Kidney (tissue), 14 donors: Measurements from ENCODE around the gene PLD5. TPM values are rescaled to one million over a fixed set of nuclear protein-coding genes. Genes with fewer than 3 reads are reported as not detected.

Experiments
- DNase-seq, 5 donors: peaks; one replicate each; pipeline ENCODE4 v3.0.0-alpha.2; 2013 to 2020
- FAIRE-seq: peaks from 2 replicates; lab custom pipeline; 2012; peaks lifted over from hg19 to GRCh38; lab: Jason Lieb, UNC
- H3K27ac ChIP-seq, 2 donors: one replicate each; pipeline ENCODE4 v1.7.0; 2013; ENCODE audit warnings: low read depth in 2 of 2, low read length in 2 of 2, inconsistent platforms in 1 of 2
- H3K27me3 ChIP-seq: one replicate; pipeline ENCODE4 v1.7.1; 2013; ENCODE audit warnings: low read length, inconsistent platforms; ENCODE audit not compliant: control insufficient read depth, insufficient read depth
- H3K36me3 ChIP-seq, 3 donors: one replicate each; pipeline versions ENCODE4 v1.7.0 to v1.7.1; 2013; ENCODE audit warnings: low read length in 3 of 3, control low read depth in 1 of 3, inconsistent platforms in 1 of 3; ENCODE audit not compliant: insufficient read depth in 3 of 3, control insufficient read depth in 2 of 3
- H3K4me1 ChIP-seq, 3 donors: one replicate each; pipeline versions ENCODE4 v1.7.0 to v1.7.1; 2013; ENCODE audit warnings: low read length in 3 of 3, inconsistent platforms in 1 of 3, low read depth in 1 of 3; ENCODE audit not compliant: control insufficient read depth in 2 of 3, insufficient read depth in 2 of 3
- H3K4me3 ChIP-seq, 3 donors: one replicate each; pipeline versions ENCODE4 v1.7.0 to v1.8.1; 2013; ENCODE audit warnings: low read length in 3 of 3, control low read depth in 1 of 3, inconsistent platforms in 1 of 3
- H3K9ac ChIP-seq, 3 donors: one replicate each; pipeline versions ENCODE4 v1.7.0 to v1.7.1; 2013; ENCODE audit warnings: low read length in 3 of 3, control low read depth in 1 of 3, inconsistent platforms in 1 of 3
- H3K9me3 ChIP-seq, 3 donors: one replicate each; pipeline versions ENCODE4 v1.7.0 to v1.7.1; 2013; ENCODE audit warnings: low read length in 3 of 3, control low read depth in 1 of 3, inconsistent platforms in 1 of 3; ENCODE audit not compliant: control insufficient read depth in 2 of 3, insufficient read depth in 1 of 3
- CTCF ChIP-seq: IDR thresholded peaks from 3 replicates; pipeline ENCODE4 v1.5.1; 2012; ENCODE audit warnings: mild to moderate bottlenecking, moderate library complexity, borderline replicate concordance; ENCODE audit not compliant: insufficient read depth; ENCODE audit errors: extremely low read depth
- intact Hi-C: fragments of 100-400 bp; cut with DNase I; formaldehyde crosslinking; loops from one replicate; pipeline ENCODE4 v1.11.1; 2022
- polyA plus RNA-seq: library from polyadenylated mRNA; stranded (reverse); fragments of 350-450 nt; fragmentation: Illumina TruSeq; extraction: RNeasy Lipid Tissue Mini Kit (QIAGEN cat#74804); gene quantifications from one replicate; pipeline ENCODE4 v1.2.3, GENCODE V29; 2014; ENCODE audit warnings: low read depth, low replicate concordance; ENCODE audit not compliant: insufficient read depth
- total RNA-seq: library from RNA; stranded (reverse); fragmentation: NEBNext Ultra II Directional; extraction: Animal tissue kit (Norgen Biotek cat#: 25700); gene quantifications from one replicate; pipeline ENCODE4 v1.2.1, GENCODE V29; 2021
- donor health status: control.
- donor health status: control.
- donor health status: control.
- donor health status: control.
- donor health status: control.
- donor health status: DM: yes; HTN: yes; CAD: no.
- donor health status: Normal renal cell carcinoma (clear cell type).

Gene PLD5
- total and polyA plus RNA-seq, 2 donors from 2014 or later: 0.24 to 0.47 TPM

GRCh38 chr1:242447689-242448088 lies 76.8 kb downstream of the PLD5 start:
- no peak overlapping the region for H3K4me3 ChIP-seq
- H3K4me1 ChIP-seq: no peaks in the 10 kb centered on the region
- TF ChIP-seq CTCF: no peak
- H3K27ac ChIP-seq: no peak overlapping the region
- FAIRE-seq (no peak), DNase-seq (no peak)
- no peaks in the 10 kb centered on the region for H3K9me3 ChIP-seq
- no peaks in the 10 kb centered on the region for H3K27me3 ChIP-seq
- intact Hi-C loops: no loop called here
- no peak overlapping the region for H3K9ac ChIP-seq
- no peaks in the 10 kb centered on the region for H3K36me3 ChIP-seq

- intact Hi-C loops: no loop called here
- FAIRE-seq (no peak), DNase-seq (no peak)
- Histone ChIP-seq H3K27ac (no peak overlapping the region), H3K9me3 (no peaks in the 10 kb centered on the region), H3K9ac (no peak overlapping the region), H3K4me1 (no peaks in the 10 kb centered on the region), H3K4me3 (no peak overlapping the region), H3K27me3 (no peaks in the 10 kb centered on the region), H3K36me3 (no peaks in the 10 kb centered on the region)
- TF ChIP-seq CTCF: no peak
Measured at GRCh38 chr1:242440757-242441156, 83.7 kb downstream of the PLD5 start.

GRCh38 chr1:242435200-242435599 lies 89.3 kb downstream of the PLD5 start:
- Histone ChIP-seq H3K9ac (no peak overlapping the region), H3K9me3 (peaks cover 0 to 5% (median 0%) of the 10 kb centered on the region in 3 donors), H3K36me3 (no peaks in the 10 kb centered on the region), H3K27ac (no peak overlapping the region), H3K4me3 (no peak overlapping the region), H3K4me1 (no peaks in the 10 kb centered on the region), H3K27me3 (no peaks in the 10 kb centered on the region)
- intact Hi-C loops: no loop called here
- FAIRE-seq (no peak), DNase-seq (no peak)
- TF ChIP-seq CTCF: no peak

GRCh38 chr1:242432491-242433095 lies 91.9 kb downstream of the PLD5 start:
- no peak for TF ChIP-seq CTCF
- H3K27ac ChIP-seq: no peak overlapping the region
- H3K9me3 ChIP-seq: peaks cover 0 to 6% (median 0%) of the 10 kb centered on the region in 3 donors
- no peaks in the 10 kb centered on the region for H3K4me1 ChIP-seq
- no peak overlapping the region for H3K4me3 ChIP-seq
- FAIRE-seq (no peak), DNase-seq (no peak)
- H3K27me3 ChIP-seq: no peaks in the 10 kb centered on the region
- H3K9ac ChIP-seq: no peak overlapping the region
- H3K36me3 ChIP-seq: no peaks in the 10 kb centered on the region
- intact Hi-C loops: no loop called here
